HG03045 (cell line): ENCODE data around the gene PKD1L1.
"Not testable (repeated sequence)": the region's sequence is repeated elsewhere in the genome, so short reads cannot be mapped to it uniquely, and the experiment has no call there.

ENCODE experiments used
- ATAC-seq: cut with Tn5 transposase; IDR thresholded peaks from one replicate; pipeline ENCODE4 v1.9.1; 2021; ENCODE audit warnings: mild to moderate bottlenecking, moderate library complexity; ENCODE audit not compliant: unreplicated experiment

Gene PKD1L1

DNA sequence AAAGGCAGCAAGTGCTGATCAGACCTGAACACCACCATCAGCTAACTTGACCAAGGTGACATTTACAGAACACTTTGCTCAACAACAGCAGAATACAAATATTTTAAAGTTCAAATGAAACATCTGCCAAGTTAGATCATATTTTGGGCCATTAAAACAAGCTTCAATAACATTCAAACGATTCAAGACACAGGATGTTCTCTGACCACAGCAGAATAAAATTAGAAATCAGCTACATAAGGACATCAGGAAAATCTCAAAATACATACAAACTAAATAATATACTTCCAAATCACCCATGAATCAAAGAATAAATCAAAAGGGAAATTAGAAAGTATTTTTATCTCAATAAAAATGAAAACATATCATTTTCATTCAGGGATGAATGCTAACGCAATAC lies 173.0 kb downstream of the PKD1L1 start:
- ATAC-seq: no peak

- no peak for ATAC-seq
Observed at GRCh38 chr7:47772492-47772891, 175.8 kb downstream of the PKD1L1 start.

GRCh38 chr7:47771990-47772360 lies 176.3 kb downstream of the PKD1L1 start:
- no peak for ATAC-seq

DNA sequence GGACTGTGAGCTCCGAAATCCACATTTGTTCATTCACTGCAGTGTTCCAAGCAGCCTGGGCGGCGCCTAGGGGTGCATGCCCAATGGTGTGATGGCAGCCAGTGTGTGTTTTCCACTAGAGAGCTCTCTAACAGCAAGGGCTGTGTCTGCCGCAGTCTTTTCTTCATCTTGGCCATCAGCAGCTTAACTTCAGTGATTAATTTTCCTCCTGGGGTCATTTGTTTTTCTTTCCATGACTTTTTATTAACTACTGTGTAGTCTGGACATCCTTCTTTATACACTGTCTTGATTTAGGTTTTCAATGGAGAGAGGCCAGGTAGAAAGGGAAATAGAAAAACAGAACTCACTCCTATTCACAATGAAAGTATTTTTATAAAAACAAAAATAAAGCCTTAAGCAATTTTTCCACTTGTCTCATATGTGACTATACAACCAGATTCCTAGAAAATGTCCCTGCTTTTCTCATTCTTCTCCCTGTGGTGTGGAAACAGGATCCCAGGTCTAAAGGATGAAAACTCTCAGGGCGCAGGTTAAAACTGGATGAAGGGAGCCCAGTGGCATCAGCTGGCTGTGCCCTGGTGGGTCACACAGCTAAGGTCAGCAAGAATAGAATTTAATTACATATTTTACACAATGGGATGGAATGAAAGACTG lies 176.8 kb downstream of the PKD1L1 start:
- ATAC-seq: no peak

DNA sequence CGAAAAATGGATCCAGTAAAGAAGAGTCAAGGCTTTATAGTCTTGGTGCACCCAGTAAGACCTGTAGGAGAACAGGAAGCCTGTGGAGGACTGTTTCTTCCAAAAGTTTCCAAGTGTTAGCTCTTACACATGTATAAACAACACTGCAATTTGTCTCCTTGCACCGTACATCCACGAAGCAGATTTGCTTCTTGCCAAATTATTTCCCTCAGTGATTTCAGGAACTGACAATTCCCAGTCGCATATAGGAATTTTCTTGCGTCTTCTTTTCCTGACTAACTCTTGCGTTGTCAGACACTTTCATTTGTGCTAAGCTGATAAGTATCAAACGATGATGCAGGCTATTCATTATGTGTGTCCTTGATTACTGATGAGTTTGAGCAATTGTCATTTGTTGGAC lies 182.1 kb downstream of the PKD1L1 start:
- ATAC-seq: no peak

GRCh38 chr7:47765373-47765979 lies 182.8 kb downstream of the PKD1L1 start:
- no peak for ATAC-seq

DNA sequence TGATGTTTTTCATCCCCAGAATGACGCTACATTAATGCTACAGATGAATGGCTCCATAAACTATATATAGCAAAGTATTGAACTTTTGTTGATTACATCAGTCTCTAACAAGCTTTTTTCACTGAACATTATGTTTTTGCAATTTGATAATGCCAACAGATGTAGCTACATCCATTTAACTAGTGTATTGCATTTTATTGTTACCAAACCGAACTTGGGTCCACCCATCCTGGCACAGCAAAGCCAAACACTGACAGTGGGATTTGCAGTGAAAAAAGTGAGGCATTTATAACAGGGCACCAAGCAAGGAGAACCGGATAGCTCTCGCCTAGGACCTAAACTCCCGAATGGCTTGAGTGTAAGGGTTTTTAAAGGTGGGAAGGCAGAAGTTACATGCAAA lies 183.5 kb downstream of the PKD1L1 start:
- ATAC-seq: no peak

GRCh38 chr7:47763063-47763974 lies 184.9 kb downstream of the PKD1L1 start:
- ATAC-seq: no peak

- no peak for ATAC-seq
Observed at GRCh38 chr7:47762746-47763062, 185.6 kb downstream of the PKD1L1 start.

- no peak for ATAC-seq
Observed at GRCh38 chr7:47762207-47762606, 186.1 kb downstream of the PKD1L1 start.

- ATAC-seq: no peak
Observed at GRCh38 chr7:47759056-47759706, 189.1 kb downstream of the PKD1L1 start.

DNA sequence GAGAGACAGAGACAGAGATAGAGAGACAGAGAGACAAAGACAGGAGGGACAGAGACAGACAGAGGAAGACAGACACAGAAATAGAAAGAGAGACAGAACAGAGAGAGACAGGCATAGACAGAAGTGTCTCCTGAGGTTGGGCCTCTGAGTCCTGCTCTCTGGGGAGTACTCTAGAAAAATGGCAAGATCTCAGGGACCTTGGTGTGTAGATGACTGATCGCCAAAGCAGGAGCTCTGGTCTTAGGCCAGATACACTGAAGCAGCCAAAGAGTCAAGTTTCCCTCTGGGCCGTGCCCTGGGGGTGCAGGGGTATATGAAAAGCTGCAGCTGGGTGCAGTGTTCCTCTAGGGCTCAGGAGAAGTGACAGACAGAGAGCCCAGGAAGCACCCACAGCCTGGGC lies 189.7 kb downstream of the PKD1L1 start:
- ATAC-seq: no peak

GRCh38 chr7:47757921-47758411 lies 190.3 kb downstream of the PKD1L1 start:
- ATAC-seq: no peak

GRCh38 chr7:47756636-47757035 lies 191.6 kb downstream of the PKD1L1 start:
- ATAC-seq: no peak

DNA sequence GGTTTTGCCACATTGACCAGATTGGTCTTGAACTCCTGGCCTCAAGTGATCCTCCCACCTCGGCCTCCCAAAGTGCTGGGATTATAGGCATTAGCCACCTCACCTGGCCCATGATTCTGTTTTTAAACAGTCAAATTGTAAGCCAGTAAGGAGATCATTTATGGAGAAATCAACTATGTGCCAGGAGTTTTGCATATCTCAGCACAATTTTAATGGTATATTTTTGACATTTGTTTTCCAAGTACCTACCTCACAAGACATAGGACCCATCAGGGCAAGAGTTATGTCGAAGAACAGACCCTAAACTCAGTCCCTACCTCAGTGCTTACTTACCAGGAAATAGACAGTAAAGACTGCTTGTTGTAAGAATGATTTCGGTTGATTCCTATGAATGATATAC lies 193.0 kb downstream of the PKD1L1 start:
- ATAC-seq: no peak

DNA sequence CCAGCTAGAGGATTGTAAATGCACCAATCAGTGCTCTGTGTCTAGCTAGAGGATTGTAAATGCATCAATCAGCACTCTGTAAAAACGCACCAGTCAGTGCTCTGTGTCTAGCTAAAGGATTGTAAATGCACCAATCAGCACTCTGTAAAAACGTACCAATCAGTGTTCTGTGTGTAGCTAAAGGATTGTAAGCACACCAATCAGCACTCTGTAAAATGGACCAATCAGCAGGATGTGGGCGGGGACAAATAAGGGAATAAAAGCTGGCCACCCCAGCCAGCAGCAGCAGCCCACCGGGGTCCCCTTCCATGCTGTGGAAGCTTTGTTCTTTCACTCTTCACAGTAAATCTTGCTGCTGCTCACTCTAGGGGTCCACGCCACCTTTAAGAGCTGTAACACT lies 196.5 kb downstream of the PKD1L1 start:
- not testable (repeated sequence) for ATAC-seq

GRCh38 chr7:47751043-47751442 lies 197.2 kb downstream of the PKD1L1 start:
- ATAC-seq: no peak

DNA sequence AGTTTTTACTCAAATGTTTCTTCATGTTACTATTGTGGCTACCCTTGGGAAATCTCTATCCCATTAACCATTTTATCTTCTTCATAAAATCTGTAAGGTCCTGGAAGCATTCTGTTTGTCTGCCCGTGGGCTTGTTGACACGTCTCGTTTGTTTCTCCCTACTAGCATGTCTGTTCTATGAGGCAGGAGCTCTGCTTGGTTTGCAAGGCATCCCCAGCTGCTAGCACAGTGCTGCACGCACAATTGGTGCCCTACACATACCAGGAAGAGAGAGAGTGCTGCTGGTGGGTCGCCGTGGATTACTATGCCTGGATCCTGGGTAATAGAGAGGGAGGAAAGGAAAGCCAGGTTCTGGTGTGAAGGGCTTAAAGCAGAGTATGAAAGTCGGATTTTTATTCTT lies 200.2 kb downstream of the PKD1L1 start:
- ATAC-seq: no peak

- ATAC-seq: no peak
Observed at GRCh38 chr7:47747160-47747559, 201.1 kb downstream of the PKD1L1 start.

GRCh38 chr7:47746468-47746867 lies 201.8 kb downstream of the PKD1L1 start:
- no peak for ATAC-seq

GRCh38 chr7:47744883-47745282 lies 203.4 kb downstream of the PKD1L1 start:
- ATAC-seq: no peak
